HepG2 (cell line): ENCODE measurements around the gene RTEL1. TPM values are rescaled to one million over a fixed set of nuclear protein-coding genes. Genes with fewer than 3 reads are reported as not detected.

ENCODE experiments used
- ATRX ChIP-seq: sonication (generic); formaldehyde crosslinking; IDR thresholded peaks from 2 replicates; pipeline ENCODE4 v1.4.0; 2020; ENCODE audit warnings: missing genetic modification reagents, borderline replicate concordance
- CEBPG ChIP-seq: IDR thresholded peaks from 2 replicates; pipeline ENCODE4 v1.6.1; 2016
- DPF2 ChIP-seq: sonication (generic); formaldehyde crosslinking; IDR thresholded peaks from 2 replicates; pipeline ENCODE4 v1.4.0; 2020; ENCODE audit warnings: mild to moderate bottlenecking, low read depth, missing genetic modification reagents, borderline replicate concordance
- GABPB1 ChIP-seq: IDR thresholded peaks from 2 replicates; pipeline ENCODE4 v1.6.1; 2016; ENCODE audit warnings: mild to moderate bottlenecking, missing genetic modification reagents, moderate library complexity, missing compliant biosample characterization
- HHEX ChIP-seq: IDR thresholded peaks from 2 replicates; pipeline ENCODE4 v1.6.1; 2016; ENCODE audit warnings: control low read depth
- KDM5B ChIP-seq: sonication (generic); formaldehyde crosslinking; IDR thresholded peaks from 2 replicates; pipeline ENCODE4 v1.4.0; 2020; ENCODE audit warnings: missing genetic modification reagents, mild to moderate bottlenecking, borderline replicate concordance
- KLF12 ChIP-seq: sonication (generic); formaldehyde crosslinking; IDR thresholded peaks from 2 replicates; pipeline ENCODE4 v1.4.0; 2020; ENCODE audit warnings: missing genetic modification reagents, borderline replicate concordance
- KLF15 ChIP-seq: sonication (generic); formaldehyde crosslinking; IDR thresholded peaks from 2 replicates; pipeline ENCODE4 v1.8.1; 2023; ENCODE audit warnings: borderline replicate concordance, mild to moderate bottlenecking, inconsistent platforms, missing genetic modification reagents, mixed read lengths
- LBX2 ChIP-seq: sonication (generic); formaldehyde crosslinking; IDR thresholded peaks from 2 replicates; pipeline ENCODE4 v1.5.0; 2020; ENCODE audit warnings: missing genetic modification reagents, mild to moderate bottlenecking, borderline replicate concordance
- MXI1 ChIP-seq: IDR thresholded peaks from 3 replicates; pipeline ENCODE4 v1.6.1; 2012; ENCODE audit warnings: low read depth, low read length, inconsistent platforms, borderline replicate concordance
- POGK ChIP-seq: sonication (generic); formaldehyde crosslinking; conservative IDR thresholded peaks from 2 replicates; pipeline ENCODE4 v1.8.0; 2022; ENCODE audit warnings: mild to moderate bottlenecking, moderate library complexity, missing genetic modification reagents
- SMAD9 ChIP-seq: sonication (generic); formaldehyde crosslinking; IDR thresholded peaks from 2 replicates; pipeline ENCODE4 v1.5.1; 2020; ENCODE audit warnings: mild to moderate bottlenecking, missing genetic modification reagents
- SOX13 ChIP-seq, 3 experiments: fragments of 450-650 bp in 1 of 3; sonication (generic) in 1 of 3; formaldehyde crosslinking in 1 of 3; IDR thresholded peaks in 2 of 3; conservative IDR thresholded peaks in 1 of 3; 2 replicates each; pipeline versions ENCODE4 v1.5.0 to v1.6.1; 2016 to 2020; ENCODE audit warnings: antibody characterized with exemption in 1 of 3, mild to moderate bottlenecking in 1 of 3, missing compliant biosample characterization in 1 of 3, missing genetic modification reagents in 1 of 3, moderate library complexity in 1 of 3
- ZBTB1 ChIP-seq: sonication (generic); formaldehyde crosslinking; IDR thresholded peaks from 2 replicates; pipeline ENCODE4 v1.4.0; 2020; ENCODE audit warnings: missing genetic modification reagents, borderline replicate concordance
- ZBTB34 ChIP-seq: sonication (generic); formaldehyde crosslinking; IDR thresholded peaks from 2 replicates; pipeline ENCODE4 v1.8.0; 2022; ENCODE audit warnings: mild to moderate bottlenecking, missing genetic modification reagents
- ZMYM2 ChIP-seq: sonication (generic); formaldehyde crosslinking; IDR thresholded peaks from 2 replicates; pipeline ENCODE4 v1.8.0; 2022; ENCODE audit warnings: mild to moderate bottlenecking, missing genetic modification reagents
- ZMYM3 ChIP-seq: sonication (generic); formaldehyde crosslinking; IDR thresholded peaks from 2 replicates; pipeline ENCODE4 v1.5.1; 2020; ENCODE audit warnings: mild to moderate bottlenecking, missing genetic modification reagents
- ZNF124 ChIP-seq: sonication (generic); formaldehyde crosslinking; IDR thresholded peaks from 2 replicates; pipeline ENCODE4 v1.4.0; 2020; ENCODE audit warnings: missing genetic modification reagents
- ZNF276 ChIP-seq: sonication (generic); formaldehyde crosslinking; IDR thresholded peaks from 2 replicates; pipeline ENCODE4 v1.4.0; 2020; ENCODE audit warnings: mild to moderate bottlenecking, low read depth, missing genetic modification reagents
- ZNF484 ChIP-seq: sonication (generic); formaldehyde crosslinking; IDR thresholded peaks from 2 replicates; pipeline ENCODE4 v1.5.1; 2020; ENCODE audit warnings: mild to moderate bottlenecking, low read depth, missing genetic modification reagents, borderline replicate concordance
- ZNF619 ChIP-seq: sonication (generic); formaldehyde crosslinking; IDR thresholded peaks from 2 replicates; pipeline ENCODE4 v1.4.0; 2020; ENCODE audit warnings: mild to moderate bottlenecking, missing genetic modification reagents
- ZNF691 ChIP-seq: sonication (generic); formaldehyde crosslinking; IDR thresholded peaks from 2 replicates; pipeline ENCODE4 v1.4.0; 2020; ENCODE audit warnings: missing genetic modification reagents, low read depth, mild to moderate bottlenecking, borderline replicate concordance
- polyA plus RNA-seq, 8 experiments: library from polyadenylated mRNA; depleted of rRNA in 3 of 8; stranded (reverse) in 7 of 8; unstranded in 1 of 8; fragments of >200 nt; fragmentation: Illumina TruSeq in 4 of 8; extraction: Trizol in 4 of 8; gene quantifications; 2 replicates each; pipeline versions ENCODE4 v1.2.1 to v1.2.3, GENCODE V29; 2011 to 2016; ENCODE audit warnings: low read depth in 4 of 8, missing spikeins in 1 of 8, mixed read lengths in 1 of 8; ENCODE audit not compliant: insufficient read depth in 1 of 8
- total RNA-seq, 5 experiments: library from RNA; depleted of rRNA; stranded (reverse); fragments of >200 nt; fragmentation: Illumina TruSeq; extraction: Trizol; gene quantifications; 2 replicates each; pipeline ENCODE4 v1.2.3, GENCODE V29; 2016; ENCODE audit warnings: low read depth in 1 of 5

RTEL1 gene
- total and polyA plus RNA-seq, 2 of the 13 experiments (the other 11 are each of a cell fraction or from before 2014, with no cell fraction given): 21.8 to 36.4 TPM

GRCh38 chr20:63736893-63737694 is 79.0 kb downstream of the RTEL1 start (continued):
- TF ChIP-seq KDM5B (CRISPR knock-in tag) (peak; percentile 32; the same call in 1 of the 2 replicates), CEBPG (CRISPR knock-in tag) (0 out of 2 replicates have a peak, but pooled peaks have one; percentile 1), LBX2 (no peak), POGK (CRISPR knock-in tag) (no peak), ZNF691 (CRISPR knock-in tag) (peak; percentile 67; the same call in 1 of the 2 replicates), ZBTB34 (no peak; the same call in 1 of the 2 replicates), HHEX (CRISPR knock-in tag) (no peak), SMAD9 (CRISPR knock-in tag) (no peak), ZNF619 (no peak; the same call in 1 of the 2 replicates), ZBTB1 (CRISPR knock-in tag) (peak; percentile 12; the same call in 1 of the 2 replicates), GABPB1 (peak; percentile 60), KLF12 (CRISPR knock-in tag) (no peak), DPF2 (peak; percentile 64), KLF15 (CRISPR knock-in tag) (no peak), ZNF484 (0 out of 2 replicates have a peak, but pooled peaks have one; percentile 46), MXI1 (no peak), ATRX (CRISPR knock-in tag) (no peak), SOX13 (IDR thresholded peaks at IDR 0.05) (no peak), SOX13 (CRISPR knock-in tag; conservative IDR thresholded peaks at IDR 0.05 in 1 of 2, IDR thresholded peaks at IDR 0.05 in 1 of 2) (no peak), ZMYM2 (CRISPR knock-in tag) (no peak), ZNF124 (CRISPR knock-in tag) (no peak), ZNF276 (CRISPR knock-in tag) (peak; percentile 18; the same call in 1 of the 2 replicates), ZMYM3 (CRISPR knock-in tag) (no peak)
